CD4-positive, alpha-beta memory T cell (primary cell): ENCODE data around the gene TMPRSS5. TPM values are rescaled to one million over a fixed set of nuclear protein-coding genes. Genes with fewer than 3 reads are reported as not detected.

ENCODE experiments used
- CTCF ChIA-PET: fragments of 350-600 bp; sonication (Branson Sonifier 250); formaldehyde crosslinking; loops from one replicate; lab custom pipeline; 2021; ENCODE audit warnings: inconsistent platforms; ENCODE audit not compliant: partially characterized antibody; lab: Charles Lee
- POLR2A ChIA-PET: fragments of 350-600 bp; sonication (Branson Sonifier 250); formaldehyde crosslinking; loops from one replicate; lab custom pipeline; 2021; ENCODE audit not compliant: partially characterized antibody; lab: Charles Lee
- DNase-seq, 5 donors: peaks; one replicate each; pipeline versions ENCODE4 v3.0.0 to v3.0.0-alpha.2; 2020 to 2022; ENCODE audit warnings: mixed read lengths in 1 of 5
- H3K27ac ChIP-seq: one replicate; pipeline ENCODE4 v1.7.0; 2013; ENCODE audit warnings: low read depth, low read length
- H3K27me3 ChIP-seq: 2 replicates; pipeline ENCODE4 v1.7.0; 2013; ENCODE audit warnings: mild to moderate bottlenecking, low read length, moderate library complexity; ENCODE audit not compliant: insufficient read depth
- H3K36me3 ChIP-seq: 2 replicates; pipeline ENCODE4 v1.7.0; 2013; ENCODE audit warnings: mild to moderate bottlenecking, low read length, moderate library complexity; ENCODE audit not compliant: insufficient read depth
- H3K4me1 ChIP-seq: 2 replicates; pipeline ENCODE4 v1.7.0; 2013; ENCODE audit warnings: mild to moderate bottlenecking, low read length, moderate library complexity; ENCODE audit not compliant: insufficient read depth
- H3K4me3 ChIP-seq, 2 donors: one replicate each; pipeline ENCODE4 v1.7.0; 2013; ENCODE audit warnings: low read length in 2 of 2, mild to moderate bottlenecking in 1 of 2
- H3K9me3 ChIP-seq, 2 donors: one replicate each; pipeline ENCODE4 v1.7.0; 2013; ENCODE audit warnings: low read length in 2 of 2, control low read depth in 1 of 2; ENCODE audit not compliant: control insufficient read depth in 1 of 2
- H3K27ac Mint-ChIP-seq, 7 donors: one replicate each; pipeline ENCODE4 v1.8.0; 2020 to 2021; ENCODE audit warnings: mixed read lengths in 7 of 7, mild to moderate bottlenecking in 6 of 7, inconsistent platforms in 3 of 7, moderate library complexity in 3 of 7
- H3K27me3 Mint-ChIP-seq, 2 donors: one replicate each; pipeline ENCODE4 v1.8.0; 2020 to 2021; ENCODE audit warnings: mixed read lengths in 2 of 2
- H3K36me3 Mint-ChIP-seq, 2 donors: one replicate each; pipeline ENCODE4 v1.8.0; 2020 to 2021; ENCODE audit warnings: mixed read lengths in 2 of 2, inconsistent platforms in 1 of 2, mild to moderate bottlenecking in 1 of 2
- H3K4me1 Mint-ChIP-seq, 4 donors: one replicate each; pipeline ENCODE4 v1.8.0; 2020 to 2021; ENCODE audit warnings: mixed read lengths in 4 of 4, mild to moderate bottlenecking in 1 of 4
- H3K4me3 Mint-ChIP-seq, 8 donors: one replicate each; pipeline ENCODE4 v1.8.0; 2020 to 2021; ENCODE audit warnings: mixed read lengths in 8 of 8, mild to moderate bottlenecking in 7 of 8, moderate library complexity in 6 of 8, inconsistent platforms in 3 of 8
- H3K9me3 Mint-ChIP-seq, 8 donors: one replicate each; pipeline ENCODE4 v1.8.0; 2020 to 2021; ENCODE audit warnings: mixed read lengths in 8 of 8, mild to moderate bottlenecking in 5 of 8, inconsistent platforms in 3 of 8, moderate library complexity in 1 of 8
- intact Hi-C: fragments of 100-400 bp; cut with micrococcal nuclease; formaldehyde crosslinking; loops from one replicate; pipeline ENCODE4 v1.15.1; 2023
- polyA plus RNA-seq, 2 donors: library from polyadenylated mRNA; unstranded; fragments of 300-500 nt; fragmentation: Illumina TruSeq; gene quantifications; one replicate each; pipeline ENCODE4 v1.2.3, GENCODE V29; 2021
- total RNA-seq, 2 experiments: library from RNA; stranded (reverse); gene quantifications; one replicate each; pipeline ENCODE4 v1.2.3, GENCODE V29; 2021

Gene TMPRSS5
- total and polyA plus RNA-seq, 4 experiments from 2014 or later, result 0.64 to 1.5 TPM; not detected in 2

- Mint-ChIP-seq H3K4me3 (no peak overlapping the region), H3K36me3 (peaks cover 2 to 13% of the 10 kb centered on the region in 2 donors), H3K27me3 (no peaks in the 10 kb centered on the region), H3K9me3 (peaks cover 0 to 3% (median 0%) of the 10 kb centered on the region in 8 donors), H3K4me1 (no peaks in the 10 kb centered on the region), H3K27ac (no peak overlapping the region)
- no peak for DNase-seq
- Histone ChIP-seq H3K4me3 (no peak overlapping the region), H3K36me3 (no peaks in the 10 kb centered on the region), H3K27me3 (no peaks in the 10 kb centered on the region), H3K27ac (no peak overlapping the region), H3K9me3 (no peaks in the 10 kb centered on the region), H3K4me1 (no peaks in the 10 kb centered on the region)
- intact Hi-C loops, result no loop called here
- CTCF ChIA-PET, result no interaction called here
- POLR2A ChIA-PET, result no interaction called here
Measured at GRCh38 chr11:113697756-113698407, 8.2 kb downstream of the TMPRSS5 start.

- Mint-ChIP-seq H3K9me3 (peaks cover 0 to 3% (median 0%) of the 10 kb centered on the region in 8 donors), H3K36me3 (peaks cover under 1 to 13% of the 10 kb centered on the region in 2 donors), H3K4me1 (no peaks in the 10 kb centered on the region), H3K27me3 (no peaks in the 10 kb centered on the region), H3K4me3 (no peak overlapping the region), H3K27ac (no peak overlapping the region)
- intact Hi-C loops, result no loop called here
- Histone ChIP-seq H3K27ac (no peak overlapping the region), H3K36me3 (no peaks in the 10 kb centered on the region), H3K9me3 (no peaks in the 10 kb centered on the region), H3K27me3 (no peaks in the 10 kb centered on the region), H3K4me1 (no peaks in the 10 kb centered on the region), H3K4me3 (no peak overlapping the region)
- ChIA-PET CTCF (no interaction called here), POLR2A (no interaction called here)
- no peak for DNase-seq
Measured at GRCh38 chr11:113697111-113697510, 9.0 kb downstream of the TMPRSS5 start.

- POLR2A ChIA-PET, result no interaction called here
- intact Hi-C loops, result no loop called here
- no peaks in the 10 kb centered on the region for H3K27me3 Mint-ChIP-seq
Measured at GRCh38 chr11:113695207-113695606, 10.9 kb downstream of the TMPRSS5 start.

GRCh38 chr11:113694390-113694789, 11.7 kb downstream of the TMPRSS5 start:
- H3K27ac Mint-ChIP-seq, result no peak overlapping the region
- no peaks in the 10 kb centered on the region for H3K9me3 Mint-ChIP-seq
- Histone ChIP-seq H3K27me3 (no peaks in the 10 kb centered on the region), H3K36me3 (no peaks in the 10 kb centered on the region), H3K27ac (no peak overlapping the region), H3K9me3 (no peaks in the 10 kb centered on the region), H3K4me1 (no peaks in the 10 kb centered on the region), H3K4me3 (no peak overlapping the region)
- H3K4me1 Mint-ChIP-seq, result no peaks in the 10 kb centered on the region
- DNase-seq, result no peak
- intact Hi-C loops, result no loop called here
- no peaks in the 10 kb centered on the region for H3K27me3 Mint-ChIP-seq
- ChIA-PET CTCF (interaction anchor here (0.7 kb wide), 1 partner anchor 16 kb away, joined by 3 read pairs; no protein-coding TSS in a partner anchor), POLR2A (no interaction called here)
- no peak overlapping the region for H3K4me3 Mint-ChIP-seq
- H3K36me3 Mint-ChIP-seq, result peaks cover 0 to 9% of the 10 kb centered on the region in 2 donors

More at GRCh38 chr11:113695207-113695606, 10.9 kb downstream of the TMPRSS5 start:
- H3K27ac Mint-ChIP-seq, result no peak overlapping the region
- no peaks in the 10 kb centered on the region for H3K27me3 ChIP-seq
- H3K4me1 ChIP-seq, result no peaks in the 10 kb centered on the region
- CTCF ChIA-PET, result no interaction called here
- no peaks in the 10 kb centered on the region for H3K36me3 ChIP-seq
- H3K36me3 Mint-ChIP-seq, result peaks cover 0 to 9% of the 10 kb centered on the region in 2 donors
- no peak overlapping the region for H3K4me3 Mint-ChIP-seq
- H3K9me3 Mint-ChIP-seq, result no peaks in the 10 kb centered on the region
- H3K27ac ChIP-seq, result no peak overlapping the region
- H3K9me3 ChIP-seq, result no peaks in the 10 kb centered on the region
- no peaks in the 10 kb centered on the region for H3K4me1 Mint-ChIP-seq
- no peak for DNase-seq
- H3K4me3 ChIP-seq, result no peak overlapping the region

- Mint-ChIP-seq H3K27me3 (no peaks in the 10 kb centered on the region), H3K4me3 (no peak overlapping the region), H3K4me1 (no peaks in the 10 kb centered on the region), H3K27ac (no peak overlapping the region), H3K9me3 (no peaks in the 10 kb centered on the region), H3K36me3 (peaks cover 0 to 9% of the 10 kb centered on the region in 2 donors)
- no peak for DNase-seq
- CTCF ChIA-PET, result no interaction called here
- Histone ChIP-seq H3K9me3 (no peaks in the 10 kb centered on the region), H3K36me3 (no peaks in the 10 kb centered on the region), H3K27me3 (no peaks in the 10 kb centered on the region), H3K4me3 (no peak overlapping the region), H3K27ac (no peak overlapping the region), H3K4me1 (no peaks in the 10 kb centered on the region)
- POLR2A ChIA-PET, result no interaction called here
- intact Hi-C loops, result no loop called here
Measured at GRCh38 chr11:113693030-113693429, 13.1 kb downstream of the TMPRSS5 start.

GRCh38 chr11:113690619-113691569, 15.2 kb downstream of the TMPRSS5 start:
- ChIA-PET CTCF (no interaction called here), POLR2A (no interaction called here)
- intact Hi-C loops, result no loop called here
- H3K36me3 Mint-ChIP-seq, result peaks cover 0 to 5% of the 10 kb centered on the region in 2 donors
- no peak for DNase-seq
- Histone ChIP-seq H3K27me3 (no peaks in the 10 kb centered on the region), H3K27ac (no peak overlapping the region), H3K4me3 (no peak overlapping the region), H3K36me3 (no peaks in the 10 kb centered on the region), H3K4me1 (no peaks in the 10 kb centered on the region), H3K9me3 (no peaks in the 10 kb centered on the region)
- no peak overlapping the region for H3K27ac Mint-ChIP-seq
- no peaks in the 10 kb centered on the region for H3K4me1 Mint-ChIP-seq
- no peak overlapping the region for H3K4me3 Mint-ChIP-seq
- no peaks in the 10 kb centered on the region for H3K9me3 Mint-ChIP-seq
- H3K27me3 Mint-ChIP-seq, result no peaks in the 10 kb centered on the region

- no peaks in the 10 kb centered on the region for H3K4me1 Mint-ChIP-seq
- no peaks in the 10 kb centered on the region for H3K9me3 Mint-ChIP-seq
- no peaks in the 10 kb centered on the region for H3K9me3 ChIP-seq
- no peak overlapping the region for H3K4me3 ChIP-seq
- no peak overlapping the region for H3K4me3 Mint-ChIP-seq
- no peaks in the 10 kb centered on the region for H3K27me3 ChIP-seq
- peak overlapping the region in 1 of 7 donors; percentile 84 for H3K27ac Mint-ChIP-seq
- H3K4me1 ChIP-seq, result no peaks in the 10 kb centered on the region
- no peaks in the 10 kb centered on the region for H3K27me3 Mint-ChIP-seq
- no peak for DNase-seq
- intact Hi-C loops, result no loop called here
- ChIA-PET CTCF (no interaction called here), POLR2A (no interaction called here)
- H3K27ac ChIP-seq, result no peak overlapping the region
- no peaks in the 10 kb centered on the region for H3K36me3 ChIP-seq
- peaks cover 0 to 4% of the 10 kb centered on the region in 2 donors for H3K36me3 Mint-ChIP-seq
Measured at GRCh38 chr11:113689768-113690618, 16.1 kb downstream of the TMPRSS5 start.
